Ascending aorta (tissue), 2 donors: ENCODE results near the gene TMEM271. TPM values are rescaled to one million over a fixed set of nuclear protein-coding genes. Genes with fewer than 3 reads are reported as not detected.

Experiments
- DNase-seq, 2 donors: peaks; one replicate each; pipeline ENCODE4 v3.0.0-alpha.2; 2019; ENCODE audit warnings: low spot score in 2 of 2
- H3K27ac ChIP-seq, 2 donors: fragments of 200-600 bp; sonication (generic); one replicate each; pipeline ENCODE4 v1.5.1; 2016 to 2017; ENCODE audit warnings: mild to moderate bottlenecking in 1 of 2
- H3K27me3 ChIP-seq: fragments of 200-600 bp; sonication (generic); one replicate; pipeline ENCODE4 v1.5.1; 2017
- H3K36me3 ChIP-seq, 2 donors: fragments of 200-600 bp; sonication (generic); one replicate each; pipeline ENCODE4 v1.5.1; 2016
- H3K4me1 ChIP-seq, 2 donors: fragments of 200-600 bp; sonication (generic); one replicate each; pipeline ENCODE4 v1.5.1; 2016 to 2017; ENCODE audit warnings: mild to moderate bottlenecking in 1 of 2
- H3K4me3 ChIP-seq, 2 donors: fragments of 200-600 bp; sonication (generic); one replicate each; pipeline ENCODE4 v1.5.1; 2016 to 2017; ENCODE audit warnings: mild to moderate bottlenecking in 1 of 2
- H3K9me3 ChIP-seq, 2 donors: fragments of 200-600 bp; sonication (generic); one replicate each; pipeline ENCODE4 v1.5.1; 2016
- CTCF ChIP-seq, 3 experiments: fragments of 200-600 bp in 2 of 3; fragments of 450-650 bp in 1 of 3; sonication (generic) in 2 of 3; IDR thresholded peaks; one replicate each; pipeline ENCODE4 v1.5.1; 2016 to 2019; ENCODE audit warnings: antibody characterized with exemption in 3 of 3, mild to moderate bottlenecking in 1 of 3, moderate library complexity in 1 of 3
- intact Hi-C: fragments of 100-400 bp; cut with DNase I; formaldehyde crosslinking; loops from one replicate; pipeline ENCODE4 v1.15.1; 2023
- total RNA-seq: library from RNA; depleted of rRNA; stranded (reverse); fragments of >200 nt; gene quantifications from one replicate; pipeline ENCODE4 v1.1.0, GENCODE V29; 2016

TMEM271 gene
- total RNA-seq, 1 donor from 2014 or later, result not detected

GRCh38 chr4:617644-618641 is 41.8 kb upstream of the TMEM271 start:
- Histone ChIP-seq H3K4me3 (no peak overlapping the region), H3K27ac (no peak overlapping the region), H3K27me3 (no peaks in the 10 kb centered on the region), H3K9me3 (no peaks in the 10 kb centered on the region), H3K36me3 (no peaks in the 10 kb centered on the region), H3K4me1 (no peaks in the 10 kb centered on the region)
- intact Hi-C loops, result no loop called here
- TF ChIP-seq CTCF (IDR thresholded peaks at IDR 0.05), result no peak
- peak in 1 of 2 donors; percentile 37 for DNase-seq

DNA sequence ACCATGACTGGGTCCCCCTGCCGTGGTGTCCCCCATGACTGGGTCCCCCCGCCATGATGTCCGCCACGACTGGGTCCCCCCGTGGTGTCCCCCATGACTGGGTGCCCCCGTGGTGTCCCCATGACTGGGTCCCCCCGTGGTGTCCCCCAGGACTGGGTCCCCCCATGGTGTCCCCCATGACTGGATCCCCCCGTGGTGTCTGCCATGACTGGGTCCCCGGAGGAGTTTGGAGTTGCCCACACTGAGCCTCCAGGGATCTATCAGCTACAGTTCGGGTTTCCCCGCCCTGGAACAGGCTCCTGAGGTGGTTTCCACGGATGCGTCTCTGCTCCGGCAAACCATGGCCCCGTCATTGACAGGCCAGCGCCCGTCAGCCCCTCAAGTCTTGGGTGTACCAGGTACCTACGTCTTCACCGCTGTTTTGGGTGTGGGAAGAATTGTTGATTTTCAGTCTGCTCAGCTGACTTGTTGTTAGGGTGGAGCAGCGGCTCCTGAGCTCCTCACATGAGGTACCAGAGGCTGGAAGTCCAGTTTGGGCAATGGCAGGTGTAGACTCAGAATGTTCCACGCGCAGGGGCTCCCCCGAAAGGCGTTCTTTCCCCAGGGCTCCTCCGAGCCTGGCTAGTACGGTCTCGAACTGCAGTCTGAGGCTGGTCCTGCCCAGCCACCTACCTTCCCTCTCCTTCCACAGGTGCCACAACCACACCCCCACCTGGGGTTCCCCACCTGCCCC is 41.0 kb upstream of the TMEM271 start:
- TF ChIP-seq CTCF (IDR thresholded peaks at IDR 0.05), result no peak
- Histone ChIP-seq H3K9me3 (no peaks in the 10 kb centered on the region), H3K36me3 (no peaks in the 10 kb centered on the region), H3K27me3 (no peaks in the 10 kb centered on the region), H3K4me3 (no peak overlapping the region), H3K27ac (no peak overlapping the region), H3K4me1 (no peaks in the 10 kb centered on the region)
- DNase-seq, result peak in 1 of 2 donors; percentile 42
- intact Hi-C loops, result no loop called here

- no peak for TF ChIP-seq CTCF (IDR thresholded peaks at IDR 0.05)
- Histone ChIP-seq H3K9me3 (no peaks in the 10 kb centered on the region), H3K4me3 (no peak overlapping the region), H3K27me3 (no peaks in the 10 kb centered on the region), H3K4me1 (no peaks in the 10 kb centered on the region), H3K27ac (no peak overlapping the region), H3K36me3 (no peaks in the 10 kb centered on the region)
- DNase-seq, result no peak
- intact Hi-C loops, result no loop called here
Measured at GRCh38 chr4:616091-616490, 40.0 kb upstream of the TMEM271 start.

DNA sequence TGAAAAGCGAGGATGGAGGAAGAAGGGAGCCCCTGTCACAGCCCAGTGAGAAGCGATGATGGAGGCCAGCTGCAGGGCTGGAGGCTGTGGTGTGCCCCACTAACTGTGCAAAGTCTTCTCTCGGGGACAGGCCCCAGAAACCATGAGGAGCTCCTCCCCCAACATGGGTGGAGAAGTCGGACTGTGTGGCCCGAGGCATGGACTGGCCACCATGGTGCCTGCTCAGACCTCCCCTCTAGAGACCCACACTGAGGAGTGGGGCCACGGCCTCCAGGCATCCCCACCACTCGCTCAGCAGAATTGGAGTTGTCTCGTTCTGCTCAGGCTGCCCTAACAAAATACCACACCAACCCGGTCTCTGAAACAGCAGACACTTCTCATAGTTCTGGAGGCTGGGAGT is 37.0 kb upstream of the TMEM271 start:
- Histone ChIP-seq H3K4me1 (no peaks in the 10 kb centered on the region), H3K27ac (no peak overlapping the region), H3K36me3 (no peaks in the 10 kb centered on the region), H3K9me3 (no peaks in the 10 kb centered on the region), H3K4me3 (no peak overlapping the region), H3K27me3 (no peaks in the 10 kb centered on the region)
- DNase-seq, result no peak
- intact Hi-C loops, result no loop called here
- TF ChIP-seq CTCF (IDR thresholded peaks at IDR 0.05), result no peak

DNA sequence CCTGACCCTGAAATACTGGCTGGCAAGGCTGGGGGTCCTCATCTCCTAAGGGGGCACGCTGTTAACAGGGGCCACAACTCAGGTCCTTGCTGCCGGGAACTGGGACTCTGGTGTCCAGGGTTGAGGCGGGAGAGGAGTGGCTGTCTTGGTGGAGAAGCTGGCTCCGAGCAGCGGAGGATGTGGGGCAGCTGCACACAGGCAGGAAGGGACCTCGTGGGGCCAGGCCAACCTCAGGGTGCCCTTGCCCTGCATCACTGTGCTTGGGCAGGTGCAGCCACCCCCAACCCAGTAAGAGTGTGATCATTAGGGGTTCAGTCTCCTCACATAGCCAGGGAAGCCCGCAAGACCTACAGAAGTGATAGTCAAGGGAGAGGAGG is 36.6 kb upstream of the TMEM271 start:
- H3K27ac ChIP-seq, result no peak overlapping the region
- TF ChIP-seq CTCF (IDR thresholded peaks at IDR 0.05), result no peak
- DNase-seq, result no peak

More for the DNA sequence above, 36.6 kb upstream of the TMEM271 start:
- no peak overlapping the region for H3K4me3 ChIP-seq
- H3K9me3 ChIP-seq, result no peaks in the 10 kb centered on the region
- intact Hi-C loops, result no loop called here
- no peaks in the 10 kb centered on the region for H3K36me3 ChIP-seq
- H3K4me1 ChIP-seq, result no peaks in the 10 kb centered on the region
- no peaks in the 10 kb centered on the region for H3K27me3 ChIP-seq
